ENCODE results near the gene GCSH. TPM values are rescaled to one million over a fixed set of nuclear protein-coding genes. Genes with fewer than 3 reads are reported as not detected.

Gene GCSH
- total and polyA plus RNA-seq, 2 of the 13 experiments (the other 11 are each of a cell fraction or from before 2014, with no cell fraction given) = 35.9 to 103 TPM

DNA sequence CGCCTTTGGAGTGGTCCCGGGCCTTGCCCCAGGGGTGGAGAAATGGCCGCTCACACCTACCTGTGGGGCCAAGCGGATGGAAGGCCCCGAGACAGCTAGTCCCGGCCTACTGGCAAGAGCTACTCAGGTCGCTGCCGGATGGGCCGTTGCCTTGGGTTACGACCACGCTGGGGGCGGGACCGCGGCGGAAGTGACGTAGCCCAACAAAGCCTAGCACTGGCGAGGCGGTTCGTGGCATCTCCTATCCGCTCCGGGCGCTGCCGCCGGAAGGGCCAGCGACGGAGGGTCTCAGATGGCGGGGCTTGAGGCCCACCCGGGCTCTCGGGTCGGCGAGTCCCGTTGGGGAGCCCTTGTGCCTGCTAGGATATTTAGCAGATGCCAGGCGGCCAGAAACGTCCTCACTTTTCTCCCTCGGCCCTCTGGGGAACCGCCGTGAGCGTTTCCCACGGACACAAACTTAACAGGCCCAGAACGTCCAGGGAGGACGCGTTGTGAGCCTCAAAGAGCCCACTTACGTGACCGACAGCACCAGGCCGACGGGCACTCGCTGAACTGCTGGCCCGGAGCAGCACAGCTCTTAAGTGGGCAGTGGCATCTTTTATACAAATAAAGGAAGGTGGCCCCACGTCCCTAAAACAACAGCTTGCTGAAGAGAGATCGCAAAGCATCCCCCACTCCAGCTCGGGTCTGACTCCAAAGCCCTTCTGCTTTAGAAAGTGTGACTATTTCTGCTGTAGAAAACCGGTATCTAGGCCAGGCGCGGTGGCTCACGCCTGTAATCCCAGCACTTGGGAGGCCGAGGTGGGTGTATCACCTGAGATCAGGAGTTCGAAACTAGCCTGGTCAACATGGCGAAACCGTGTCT is 18.9 kb downstream of the GCSH start, which contains the start of gene C16orf46 (continued):
- TF ChIP-seq, protein P1, sequence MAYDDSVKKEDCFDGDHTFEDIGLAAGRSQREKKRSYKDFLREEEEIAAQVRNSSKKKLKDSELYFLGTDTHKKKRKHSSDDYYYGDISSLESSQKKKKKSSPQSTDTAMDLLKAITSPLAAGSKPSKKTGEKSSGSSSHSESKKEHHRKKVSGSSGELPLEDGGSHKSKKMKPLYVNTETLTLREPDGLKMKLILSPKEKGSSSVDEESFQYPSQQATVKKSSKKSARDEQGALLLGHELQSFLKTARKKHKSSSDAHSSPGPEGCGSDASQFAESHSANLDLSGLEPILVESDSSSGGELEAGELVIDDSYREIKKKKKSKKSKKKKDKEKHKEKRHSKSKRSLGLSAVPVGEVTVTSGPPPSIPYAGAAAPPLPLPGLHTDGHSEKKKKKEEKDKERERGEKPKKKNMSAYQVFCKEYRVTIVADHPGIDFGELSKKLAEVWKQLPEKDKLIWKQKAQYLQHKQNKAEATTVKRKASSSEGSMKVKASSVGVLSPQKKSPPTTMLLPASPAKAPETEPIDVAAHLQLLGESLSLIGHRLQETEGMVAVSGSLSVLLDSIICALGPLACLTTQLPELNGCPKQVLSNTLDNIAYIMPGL (CRISPR knock-in tag; IDR thresholded peaks at IDR 0.05; ENCODE audit: borderline replicate concordance in 1 of 2, low read depth in 1 of 2) = peak; percentile 76 to 82; a peak in 3 of 4 replicates
- no peak for TF ChIP-seq MAFK (conservative IDR thresholded peaks at IDR 0.05 in 1 of 2, IDR thresholded peaks at IDR 0.05 in 1 of 2; ENCODE audit: low read length in 2 of 2)
- no peak; the same call in 1 of the 2 replicates for TF ChIP-seq NCOA2 (CRISPR knock-in tag; IDR thresholded peaks at IDR 0.05)
- TF ChIP-seq TRIM24 (CRISPR knock-in tag; IDR thresholded peaks at IDR 0.05) = no peak
- TF ChIP-seq, protein P2, sequence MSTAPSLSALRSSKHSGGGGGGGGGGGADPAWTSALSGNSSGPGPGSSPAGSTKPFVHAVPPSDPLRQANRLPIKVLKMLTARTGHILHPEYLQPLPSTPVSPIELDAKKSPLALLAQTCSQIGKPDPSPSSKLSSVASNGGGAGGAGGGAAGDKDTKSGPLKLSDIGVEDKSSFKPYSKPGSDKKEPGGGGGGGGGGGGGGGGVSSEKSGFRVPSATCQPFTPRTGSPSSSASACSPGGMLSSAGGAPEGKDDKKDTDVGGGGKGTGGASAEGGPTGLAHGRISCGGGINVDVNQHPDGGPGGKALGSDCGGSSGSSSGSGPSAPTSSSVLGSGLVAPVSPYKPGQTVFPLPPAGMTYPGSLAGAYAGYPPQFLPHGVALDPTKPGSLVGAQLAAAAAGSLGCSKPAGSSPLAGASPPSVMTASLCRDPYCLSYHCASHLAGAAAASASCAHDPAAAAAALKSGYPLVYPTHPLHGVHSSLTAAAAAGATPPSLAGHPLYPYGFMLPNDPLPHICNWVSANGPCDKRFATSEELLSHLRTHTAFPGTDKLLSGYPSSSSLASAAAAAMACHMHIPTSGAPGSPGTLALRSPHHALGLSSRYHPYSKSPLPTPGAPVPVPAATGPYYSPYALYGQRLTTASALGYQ (CRISPR knock-in tag; IDR thresholded peaks at IDR 0.05) = peak; percentile 88
- TF ChIP-seq NR2C2 (CRISPR knock-in tag; IDR thresholded peaks at IDR 0.05; ENCODE audit: borderline replicate concordance) = 0 out of 2 replicates have a peak, but pooled peaks have one; percentile 29
- TF ChIP-seq, protein P3, sequence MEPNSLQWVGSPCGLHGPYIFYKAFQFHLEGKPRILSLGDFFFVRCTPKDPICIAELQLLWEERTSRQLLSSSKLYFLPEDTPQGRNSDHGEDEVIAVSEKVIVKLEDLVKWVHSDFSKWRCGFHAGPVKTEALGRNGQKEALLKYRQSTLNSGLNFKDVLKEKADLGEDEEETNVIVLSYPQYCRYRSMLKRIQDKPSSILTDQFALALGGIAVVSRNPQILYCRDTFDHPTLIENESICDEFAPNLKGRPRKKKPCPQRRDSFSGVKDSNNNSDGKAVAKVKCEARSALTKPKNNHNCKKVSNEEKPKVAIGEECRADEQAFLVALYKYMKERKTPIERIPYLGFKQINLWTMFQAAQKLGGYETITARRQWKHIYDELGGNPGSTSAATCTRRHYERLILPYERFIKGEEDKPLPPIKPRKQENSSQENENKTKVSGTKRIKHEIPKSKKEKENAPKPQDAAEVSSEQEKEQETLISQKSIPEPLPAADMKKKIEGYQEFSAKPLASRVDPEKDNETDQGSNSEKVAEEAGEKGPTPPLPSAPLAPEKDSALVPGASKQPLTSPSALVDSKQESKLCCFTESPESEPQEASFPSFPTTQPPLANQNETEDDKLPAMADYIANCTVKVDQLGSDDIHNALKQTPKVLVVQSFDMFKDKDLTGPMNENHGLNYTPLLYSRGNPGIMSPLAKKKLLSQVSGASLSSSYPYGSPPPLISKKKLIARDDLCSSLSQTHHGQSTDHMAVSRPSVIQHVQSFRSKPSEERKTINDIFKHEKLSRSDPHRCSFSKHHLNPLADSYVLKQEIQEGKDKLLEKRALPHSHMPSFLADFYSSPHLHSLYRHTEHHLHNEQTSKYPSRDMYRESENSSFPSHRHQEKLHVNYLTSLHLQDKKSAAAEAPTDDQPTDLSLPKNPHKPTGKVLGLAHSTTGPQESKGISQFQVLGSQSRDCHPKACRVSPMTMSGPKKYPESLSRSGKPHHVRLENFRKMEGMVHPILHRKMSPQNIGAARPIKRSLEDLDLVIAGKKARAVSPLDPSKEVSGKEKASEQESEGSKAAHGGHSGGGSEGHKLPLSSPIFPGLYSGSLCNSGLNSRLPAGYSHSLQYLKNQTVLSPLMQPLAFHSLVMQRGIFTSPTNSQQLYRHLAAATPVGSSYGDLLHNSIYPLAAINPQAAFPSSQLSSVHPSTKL (CRISPR knock-in tag; IDR thresholded peaks at IDR 0.05) = peak; percentile 62
- TF ChIP-seq, protein P4, sequence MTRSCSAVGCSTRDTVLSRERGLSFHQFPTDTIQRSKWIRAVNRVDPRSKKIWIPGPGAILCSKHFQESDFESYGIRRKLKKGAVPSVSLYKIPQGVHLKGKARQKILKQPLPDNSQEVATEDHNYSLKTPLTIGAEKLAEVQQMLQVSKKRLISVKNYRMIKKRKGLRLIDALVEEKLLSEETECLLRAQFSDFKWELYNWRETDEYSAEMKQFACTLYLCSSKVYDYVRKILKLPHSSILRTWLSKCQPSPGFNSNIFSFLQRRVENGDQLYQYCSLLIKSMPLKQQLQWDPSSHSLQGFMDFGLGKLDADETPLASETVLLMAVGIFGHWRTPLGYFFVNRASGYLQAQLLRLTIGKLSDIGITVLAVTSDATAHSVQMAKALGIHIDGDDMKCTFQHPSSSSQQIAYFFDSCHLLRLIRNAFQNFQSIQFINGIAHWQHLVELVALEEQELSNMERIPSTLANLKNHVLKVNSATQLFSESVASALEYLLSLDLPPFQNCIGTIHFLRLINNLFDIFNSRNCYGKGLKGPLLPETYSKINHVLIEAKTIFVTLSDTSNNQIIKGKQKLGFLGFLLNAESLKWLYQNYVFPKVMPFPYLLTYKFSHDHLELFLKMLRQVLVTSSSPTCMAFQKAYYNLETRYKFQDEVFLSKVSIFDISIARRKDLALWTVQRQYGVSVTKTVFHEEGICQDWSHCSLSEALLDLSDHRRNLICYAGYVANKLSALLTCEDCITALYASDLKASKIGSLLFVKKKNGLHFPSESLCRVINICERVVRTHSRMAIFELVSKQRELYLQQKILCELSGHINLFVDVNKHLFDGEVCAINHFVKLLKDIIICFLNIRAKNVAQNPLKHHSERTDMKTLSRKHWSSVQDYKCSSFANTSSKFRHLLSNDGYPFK (CRISPR knock-in tag; IDR thresholded peaks at IDR 0.05; ENCODE audit: borderline replicate concordance) = peak; percentile 97
- no peak for TF ChIP-seq AHR (CRISPR knock-in tag; IDR thresholded peaks at IDR 0.05)
- TF ChIP-seq, protein P5, sequence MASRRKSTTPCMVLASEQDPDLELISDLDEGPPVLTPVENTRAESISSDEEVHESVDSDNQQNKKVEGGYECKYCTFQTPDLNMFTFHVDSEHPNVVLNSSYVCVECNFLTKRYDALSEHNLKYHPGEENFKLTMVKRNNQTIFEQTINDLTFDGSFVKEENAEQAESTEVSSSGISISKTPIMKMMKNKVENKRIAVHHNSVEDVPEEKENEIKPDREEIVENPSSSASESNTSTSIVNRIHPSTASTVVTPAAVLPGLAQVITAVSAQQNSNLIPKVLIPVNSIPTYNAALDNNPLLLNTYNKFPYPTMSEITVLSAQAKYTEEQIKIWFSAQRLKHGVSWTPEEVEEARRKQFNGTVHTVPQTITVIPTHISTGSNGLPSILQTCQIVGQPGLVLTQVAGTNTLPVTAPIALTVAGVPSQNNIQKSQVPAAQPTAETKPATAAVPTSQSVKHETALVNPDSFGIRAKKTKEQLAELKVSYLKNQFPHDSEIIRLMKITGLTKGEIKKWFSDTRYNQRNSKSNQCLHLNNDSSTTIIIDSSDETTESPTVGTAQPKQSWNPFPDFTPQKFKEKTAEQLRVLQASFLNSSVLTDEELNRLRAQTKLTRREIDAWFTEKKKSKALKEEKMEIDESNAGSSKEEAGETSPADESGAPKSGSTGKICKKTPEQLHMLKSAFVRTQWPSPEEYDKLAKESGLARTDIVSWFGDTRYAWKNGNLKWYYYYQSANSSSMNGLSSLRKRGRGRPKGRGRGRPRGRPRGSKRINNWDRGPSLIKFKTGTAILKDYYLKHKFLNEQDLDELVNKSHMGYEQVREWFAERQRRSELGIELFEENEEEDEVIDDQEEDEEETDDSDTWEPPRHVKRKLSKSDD (CRISPR knock-in tag; IDR thresholded peaks at IDR 0.05; ENCODE audit: low read depth) = peak; percentile 85
- TF ChIP-seq ZNF382 (CRISPR knock-in tag; IDR thresholded peaks at IDR 0.05; ENCODE audit: borderline replicate concordance) = no peak
- peak; percentile 60; the same call in 1 of the 2 replicates for TF ChIP-seq ZNF768 (CRISPR knock-in tag; IDR thresholded peaks at IDR 0.05)
- TF ChIP-seq FOXC1 (CRISPR knock-in tag; IDR thresholded peaks at IDR 0.05; ENCODE audit: borderline replicate concordance) = no peak; the same call in 1 of the 2 replicates
